Cardiac fibroblast (primary cell): ENCODE data around the gene MRPL28.
A peak's percentile ranks its signal among the peaks of the same experiment; 100 is the strongest.

Experiments
- DNase-seq, 2 donors: peaks; one replicate each; pipeline versions ENCODE4 v3.0.0 to v3.0.0-alpha.2; 2010; ENCODE audit warnings: low read depth in 2 of 2
- H3K4me3 ChIP-seq, 2 donors: replicated peaks in 1 of 2; 1 replicate in 1 of 2; 2 replicates in 1 of 2; pipeline ENCODE4 v1.5.1; 2011; ENCODE audit warnings: low read depth in 2 of 2, low read length in 2 of 2, mild to moderate bottlenecking in 2 of 2, moderate library complexity in 1 of 2
- TF ChIP-seq, protein P1 (sequence below): IDR thresholded peaks from one replicate; pipeline ENCODE4 v1.5.1; 2011; ENCODE audit warnings: low read depth, mild to moderate bottlenecking, low read length, inconsistent platforms

MRPL28 gene

GRCh38 chr16:354971-355461, 15.3 kb downstream of the MRPL28 start:
- TF ChIP-seq, protein P1, sequence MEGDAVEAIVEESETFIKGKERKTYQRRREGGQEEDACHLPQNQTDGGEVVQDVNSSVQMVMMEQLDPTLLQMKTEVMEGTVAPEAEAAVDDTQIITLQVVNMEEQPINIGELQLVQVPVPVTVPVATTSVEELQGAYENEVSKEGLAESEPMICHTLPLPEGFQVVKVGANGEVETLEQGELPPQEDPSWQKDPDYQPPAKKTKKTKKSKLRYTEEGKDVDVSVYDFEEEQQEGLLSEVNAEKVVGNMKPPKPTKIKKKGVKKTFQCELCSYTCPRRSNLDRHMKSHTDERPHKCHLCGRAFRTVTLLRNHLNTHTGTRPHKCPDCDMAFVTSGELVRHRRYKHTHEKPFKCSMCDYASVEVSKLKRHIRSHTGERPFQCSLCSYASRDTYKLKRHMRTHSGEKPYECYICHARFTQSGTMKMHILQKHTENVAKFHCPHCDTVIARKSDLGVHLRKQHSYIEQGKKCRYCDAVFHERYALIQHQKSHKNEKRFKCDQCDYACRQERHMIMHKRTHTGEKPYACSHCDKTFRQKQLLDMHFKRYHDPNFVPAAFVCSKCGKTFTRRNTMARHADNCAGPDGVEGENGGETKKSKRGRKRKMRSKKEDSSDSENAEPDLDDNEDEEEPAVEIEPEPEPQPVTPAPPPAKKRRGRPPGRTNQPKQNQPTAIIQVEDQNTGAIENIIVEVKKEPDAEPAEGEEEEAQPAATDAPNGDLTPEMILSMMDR, result no peak
- DNase-seq, result no peak
- no peak overlapping the region for H3K4me3 ChIP-seq

DNA sequence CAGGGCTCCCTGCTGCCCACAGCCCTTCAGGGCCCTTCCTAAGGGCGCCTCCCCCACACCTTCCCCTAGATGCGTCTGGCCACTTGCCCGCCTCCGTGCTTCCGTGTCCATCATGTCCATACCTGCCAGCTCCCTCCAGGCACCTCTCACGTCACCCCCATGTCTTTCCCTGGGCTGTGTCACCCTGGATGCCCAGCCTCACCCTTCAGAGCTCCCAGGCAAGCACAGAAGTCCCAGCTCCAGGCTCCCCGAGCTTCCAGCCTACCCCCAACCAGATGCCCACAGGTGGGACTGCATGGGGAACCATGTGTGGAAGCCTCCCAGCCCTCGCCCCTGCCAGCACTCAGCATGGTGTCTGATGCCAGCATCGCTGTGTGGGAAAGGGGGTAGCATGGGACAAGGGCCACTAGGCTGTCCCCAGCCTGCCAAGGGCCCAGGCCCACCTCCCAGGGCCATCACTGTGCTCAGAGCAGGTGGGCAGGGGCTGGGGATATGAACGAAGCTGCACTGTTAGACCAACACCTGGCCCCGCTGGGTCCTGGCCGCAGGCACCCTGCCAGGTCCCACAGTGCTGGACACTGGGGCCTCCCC, 16.0 kb downstream of the MRPL28 start:
- no peak overlapping the region for H3K4me3 ChIP-seq
- no peak for DNase-seq
- TF ChIP-seq, protein P1, result no peak

DNA sequence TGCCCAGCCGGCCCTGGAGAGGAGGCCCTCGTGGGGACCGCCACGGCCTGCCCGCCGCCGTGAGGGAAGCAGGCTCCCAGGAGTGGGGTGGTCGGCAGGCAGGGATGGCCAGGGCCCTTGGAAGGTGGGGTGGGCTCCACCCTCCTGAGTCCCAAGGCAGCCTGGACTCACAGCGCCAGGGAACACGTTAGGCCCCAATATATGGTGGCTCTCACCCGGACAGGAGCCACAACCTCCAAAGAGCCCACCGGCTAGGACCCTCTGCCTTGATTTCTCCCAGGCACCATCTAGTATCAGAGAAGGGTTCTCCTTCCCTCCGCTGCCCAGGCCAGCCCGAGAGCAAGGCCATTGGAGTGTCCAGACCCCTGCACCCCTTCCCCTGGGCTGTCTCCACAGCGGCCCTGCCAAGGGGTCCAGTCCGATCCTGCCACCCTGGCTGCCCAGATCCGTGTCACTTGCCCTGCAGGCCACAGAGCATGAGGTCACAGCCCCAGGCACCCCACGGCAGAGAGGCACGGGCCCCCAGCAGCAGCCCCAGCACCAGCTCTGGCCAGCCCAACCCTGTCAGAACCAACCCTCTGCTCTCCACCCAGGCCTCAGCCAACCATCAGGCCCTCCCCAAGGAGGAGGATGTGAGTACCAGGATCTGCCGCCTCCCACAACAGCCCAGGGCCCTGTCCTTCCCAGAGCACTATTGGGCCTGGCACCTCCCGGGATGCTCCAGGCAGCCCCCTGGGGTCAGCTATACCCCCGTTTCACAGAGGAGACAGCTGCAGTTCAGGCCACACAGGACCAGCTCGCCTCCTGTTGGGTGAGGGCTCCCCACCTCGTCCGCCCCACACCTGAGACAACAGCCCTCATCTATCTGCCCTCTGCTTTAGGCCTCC, 16.7 kb downstream of the MRPL28 start:
- TF ChIP-seq, protein P1, result no peak
- DNase-seq, result no peak
- H3K4me3 ChIP-seq, result peak overlapping the region; percentile 23 to 40

DNA sequence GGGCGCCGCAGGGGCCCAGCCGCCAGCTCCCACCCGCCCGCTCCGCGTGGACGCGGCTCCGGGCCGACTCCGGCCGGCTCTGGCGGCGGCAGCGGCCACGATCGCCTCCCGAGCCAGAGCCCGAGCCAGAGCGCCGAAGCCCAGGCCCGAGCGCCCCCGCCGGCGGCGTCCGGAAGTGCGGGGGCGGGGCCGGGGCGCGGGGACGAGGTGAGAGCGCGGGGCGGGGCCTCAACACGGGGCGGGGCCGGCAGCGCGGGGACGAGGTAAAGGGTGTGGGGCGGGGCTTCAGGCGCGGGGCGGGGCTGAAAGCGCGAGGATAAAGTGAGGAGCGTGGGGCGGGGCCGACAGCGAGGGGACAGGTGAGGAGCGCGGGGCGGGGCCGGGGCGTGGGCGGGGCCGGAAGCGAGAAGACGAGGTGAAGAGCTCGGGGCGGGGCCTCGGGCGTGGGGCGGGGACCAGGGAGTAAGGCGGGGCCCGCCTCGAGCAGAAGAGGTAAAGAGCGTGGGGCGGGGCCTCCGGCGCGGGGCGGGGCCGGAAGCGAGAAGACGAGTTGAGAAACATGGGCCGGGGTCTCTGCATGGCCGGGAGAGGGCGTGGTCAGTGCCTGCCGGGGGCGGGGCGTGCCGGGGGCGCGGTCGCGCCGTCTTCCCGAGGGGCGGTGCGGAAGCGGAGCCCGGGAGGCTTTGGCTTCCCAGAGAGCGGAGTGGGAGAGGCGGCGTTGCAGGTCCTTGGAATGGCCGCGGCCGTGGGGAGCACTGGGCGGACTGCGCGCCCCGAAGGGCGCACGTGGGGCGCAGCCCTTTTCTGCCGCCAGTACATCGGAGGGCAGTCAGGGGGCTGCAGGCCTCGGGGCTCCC, 17.6 kb downstream of the MRPL28 start, which contains the start of gene AXIN1:
Gene AXIN1 (minus strand): TSS at position 177 of the 857 bp plus-strand sequence. CDS start 5,698 bp downstream, outside the sequence.
- TF ChIP-seq, protein P1, result peak; percentile 22
- peak within 1 kb of the TSS; percentile 60 to 66 for H3K4me3 ChIP-seq
- peak; percentile 94 to 97 for DNase-seq

GRCh38 chr16:351804-352520, 18.4 kb downstream of the MRPL28 start:
- peak in 1 of 2 donors; percentile 11 for DNase-seq
- peak overlapping the region; percentile 60 to 66 for H3K4me3 ChIP-seq
- TF ChIP-seq, protein P1, result no peak

- DNase-seq, result no peak
- TF ChIP-seq, protein P1, result no peak
- no peak overlapping the region for H3K4me3 ChIP-seq
Observed at GRCh38 chr16:350203-350602, 20.1 kb downstream of the MRPL28 start.
